GM23338 (cell line): ENCODE measurements around the gene AURKB. TPM values are rescaled to one million over a fixed set of nuclear protein-coding genes. Genes with fewer than 3 reads are reported as not detected.

Experiments used
- ATAC-seq: fragments of 200-7000 bp; cut with Tn5 transposase; 3 replicates; pipeline ENCODE4 v1.9.1; 2020
- DNase-seq: peaks from one replicate; pipeline ENCODE4 v3.0.0-alpha.2; 2015; ENCODE audit warnings: low spot score
- H2AFZ ChIP-seq: fragments of 200-600 bp; sonication (generic); 2 replicates; pipeline ENCODE4 v1.8.0; 2016; ENCODE audit warnings: antibody characterized with exemption, mild to moderate bottlenecking, moderate library complexity
- H3F3A ChIP-seq: fragments of 200-600 bp; sonication (generic); replicated peaks from 2 replicates; pipeline ENCODE4 v1.8.0; 2017; ENCODE audit warnings: antibody characterized with exemption, mixed run types, low read depth
- H3K27ac ChIP-seq: fragments of 200-600 bp; sonication (generic); 2 replicates; pipeline ENCODE4 v1.6.1; 2016; ENCODE audit warnings: low read depth
- H3K27me3 ChIP-seq: fragments of 200-600 bp; sonication (generic); 2 replicates; pipeline ENCODE4 v1.8.0; 2016; ENCODE audit warnings: mild to moderate bottlenecking, mixed run types, moderate library complexity; ENCODE audit not compliant: insufficient read depth
- H3K36me3 ChIP-seq: fragments of 200-600 bp; sonication (generic); 2 replicates; pipeline ENCODE4 v1.8.0; 2016; ENCODE audit warnings: mild to moderate bottlenecking; ENCODE audit not compliant: insufficient read depth
- H3K4me1 ChIP-seq: fragments of 200-600 bp; sonication (generic); 2 replicates; pipeline ENCODE4 v1.8.0; 2016; ENCODE audit warnings: mild to moderate bottlenecking, moderate library complexity; ENCODE audit not compliant: insufficient read depth
- H3K4me2 ChIP-seq: fragments of 200-600 bp; sonication (generic); 2 replicates; pipeline ENCODE4 v1.7.1; 2017; ENCODE audit warnings: mixed run types
- H3K4me3 ChIP-seq: fragments of 200-600 bp; sonication (generic); 2 replicates; pipeline ENCODE4 v1.6.1; 2016; ENCODE audit warnings: mixed run types
- H3K79me2 ChIP-seq: fragments of 200-600 bp; sonication (generic); replicated peaks from 2 replicates; pipeline ENCODE4 v1.8.0; 2017; ENCODE audit warnings: mild to moderate bottlenecking; ENCODE audit not compliant: insufficient read depth
- H3K9me2 ChIP-seq: fragments of 200-600 bp; sonication (generic); 2 replicates; pipeline ENCODE4 v1.8.0; 2017; ENCODE audit not compliant: insufficient read depth
- H4K20me1 ChIP-seq: fragments of 200-600 bp; sonication (generic); replicated peaks from 2 replicates; pipeline ENCODE4 v1.8.0; 2017; ENCODE audit warnings: mild to moderate bottlenecking; ENCODE audit not compliant: insufficient read depth
- H3K27ac Mint-ChIP-seq: 2 replicates; pipeline ENCODE4 v1.8.0; 2020; ENCODE audit warnings: inconsistent platforms, mild to moderate bottlenecking, moderate library complexity, mixed read lengths
- H3K27me3 Mint-ChIP-seq: 3 replicates; pipeline ENCODE4 v1.8.0; 2022; ENCODE audit warnings: low read depth, mild to moderate bottlenecking, moderate library complexity, mixed read lengths, inconsistent platforms; ENCODE audit not compliant: insufficient read depth, poor library complexity
- H3K36me3 Mint-ChIP-seq: 3 replicates; pipeline ENCODE4 v1.8.0; 2021; ENCODE audit warnings: low read depth, mild to moderate bottlenecking, inconsistent platforms, moderate library complexity, mixed read lengths
- H3K4me1 Mint-ChIP-seq: 3 replicates; pipeline ENCODE4 v1.8.0; 2020; ENCODE audit warnings: mild to moderate bottlenecking, inconsistent platforms, mixed read lengths
- H3K4me3 Mint-ChIP-seq: 3 replicates; pipeline ENCODE4 v1.8.0; 2021; ENCODE audit warnings: moderate library complexity, mild to moderate bottlenecking, inconsistent platforms, mixed read lengths
- H3K9me3 Mint-ChIP-seq: 3 replicates; pipeline ENCODE4 v1.8.0; 2020; ENCODE audit warnings: moderate library complexity, mild to moderate bottlenecking, inconsistent platforms, mixed read lengths
- CREB1 ChIP-seq: fragments of 250-450 bp; sonication (Bioruptor Pico); IDR thresholded peaks from 2 replicates; pipeline ENCODE4 v1.5.0; 2020; ENCODE audit warnings: low read depth, mild to moderate bottlenecking, moderate library complexity
- EZH2phosphoT487 ChIP-seq: fragments of 200-600 bp; sonication (generic); IDR thresholded peaks from one replicate; pipeline ENCODE4 v1.8.1; 2018; ENCODE audit warnings: antibody characterized with exemption; ENCODE audit not compliant: unreplicated experiment
- NANOG ChIP-seq: IDR thresholded peaks from 2 replicates; pipeline ENCODE4 v1.6.1; 2016; ENCODE audit warnings: antibody characterized with exemption, borderline replicate concordance
- ZNF114 ChIP-seq: fragments of 250-450 bp; sonication (Bioruptor Pico); IDR thresholded peaks from 2 replicates; pipeline ENCODE4 v1.5.0; 2020; ENCODE audit warnings: mild to moderate bottlenecking, moderate library complexity
- polyA plus RNA-seq: library from polyadenylated mRNA; unstranded; fragments of >200 nt; fragmentation: Nextera tagmentation; extraction: Ambion mirVana; gene quantifications from 2 replicates; pipeline ENCODE4 v1.2.1, GENCODE V29; 2016
- total RNA-seq: library from RNA; depleted of rRNA; stranded (reverse); fragments of >200 nt; shearing (Covaris generic); gene quantifications from 2 replicates; pipeline ENCODE4 v1.2.3, GENCODE V29; 2014
- TF ChIP-seq, protein P1 (sequence below): IDR thresholded peaks from one replicate; pipeline ENCODE4 v1.6.1; 2018; ENCODE audit warnings: antibody characterized with exemption; ENCODE audit not compliant: unreplicated experiment
- TF ChIP-seq, protein P2 (sequence below): IDR thresholded peaks from 2 replicates; pipeline ENCODE4 v1.6.1; 2016; ENCODE audit warnings: antibody characterized with exemption
- TF ChIP-seq, protein P3 (sequence below): fragments of 250-450 bp; sonication (Bioruptor Pico); IDR thresholded peaks from 2 replicates; pipeline ENCODE4 v1.5.0; 2020; ENCODE audit warnings: mild to moderate bottlenecking, moderate library complexity

AURKB gene
- total and polyA plus RNA-seq, 2 experiments from 2014 or later: 135 to 212 TPM

GRCh38 chr17:8234361-8235270 is 24.2 kb upstream of the AURKB start:
- H2AFZ ChIP-seq: no peak overlapping the region
- no peaks in the 10 kb centered on the region for H3K9me2 ChIP-seq
- no peak overlapping the region for H3K4me3 Mint-ChIP-seq
- H3F3A ChIP-seq: no peaks in the 10 kb centered on the region
- H3K79me2 ChIP-seq: no peaks in the 10 kb centered on the region
- no peaks in the 10 kb centered on the region for H3K4me1 ChIP-seq
- ATAC-seq (no peak), DNase-seq (no peak)
- H3K36me3 Mint-ChIP-seq: peaks cover 71% of the 10 kb centered on the region
- TF ChIP-seq ZNF114 (CRISPR knock-in tag) (no peak), CREB1 (CRISPR knock-in tag) (no peak), NANOG (no peak)
- TF ChIP-seq, protein P1, sequence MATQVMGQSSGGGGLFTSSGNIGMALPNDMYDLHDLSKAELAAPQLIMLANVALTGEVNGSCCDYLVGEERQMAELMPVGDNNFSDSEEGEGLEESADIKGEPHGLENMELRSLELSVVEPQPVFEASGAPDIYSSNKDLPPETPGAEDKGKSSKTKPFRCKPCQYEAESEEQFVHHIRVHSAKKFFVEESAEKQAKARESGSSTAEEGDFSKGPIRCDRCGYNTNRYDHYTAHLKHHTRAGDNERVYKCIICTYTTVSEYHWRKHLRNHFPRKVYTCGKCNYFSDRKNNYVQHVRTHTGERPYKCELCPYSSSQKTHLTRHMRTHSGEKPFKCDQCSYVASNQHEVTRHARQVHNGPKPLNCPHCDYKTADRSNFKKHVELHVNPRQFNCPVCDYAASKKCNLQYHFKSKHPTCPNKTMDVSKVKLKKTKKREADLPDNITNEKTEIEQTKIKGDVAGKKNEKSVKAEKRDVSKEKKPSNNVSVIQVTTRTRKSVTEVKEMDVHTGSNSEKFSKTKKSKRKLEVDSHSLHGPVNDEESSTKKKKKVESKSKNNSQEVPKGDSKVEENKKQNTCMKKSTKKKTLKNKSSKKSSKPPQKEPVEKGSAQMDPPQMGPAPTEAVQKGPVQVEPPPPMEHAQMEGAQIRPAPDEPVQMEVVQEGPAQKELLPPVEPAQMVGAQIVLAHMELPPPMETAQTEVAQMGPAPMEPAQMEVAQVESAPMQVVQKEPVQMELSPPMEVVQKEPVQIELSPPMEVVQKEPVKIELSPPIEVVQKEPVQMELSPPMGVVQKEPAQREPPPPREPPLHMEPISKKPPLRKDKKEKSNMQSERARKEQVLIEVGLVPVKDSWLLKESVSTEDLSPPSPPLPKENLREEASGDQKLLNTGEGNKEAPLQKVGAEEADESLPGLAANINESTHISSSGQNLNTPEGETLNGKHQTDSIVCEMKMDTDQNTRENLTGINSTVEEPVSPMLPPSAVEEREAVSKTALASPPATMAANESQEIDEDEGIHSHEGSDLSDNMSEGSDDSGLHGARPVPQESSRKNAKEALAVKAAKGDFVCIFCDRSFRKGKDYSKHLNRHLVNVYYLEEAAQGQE: no peak
- TF ChIP-seq, protein P2, sequence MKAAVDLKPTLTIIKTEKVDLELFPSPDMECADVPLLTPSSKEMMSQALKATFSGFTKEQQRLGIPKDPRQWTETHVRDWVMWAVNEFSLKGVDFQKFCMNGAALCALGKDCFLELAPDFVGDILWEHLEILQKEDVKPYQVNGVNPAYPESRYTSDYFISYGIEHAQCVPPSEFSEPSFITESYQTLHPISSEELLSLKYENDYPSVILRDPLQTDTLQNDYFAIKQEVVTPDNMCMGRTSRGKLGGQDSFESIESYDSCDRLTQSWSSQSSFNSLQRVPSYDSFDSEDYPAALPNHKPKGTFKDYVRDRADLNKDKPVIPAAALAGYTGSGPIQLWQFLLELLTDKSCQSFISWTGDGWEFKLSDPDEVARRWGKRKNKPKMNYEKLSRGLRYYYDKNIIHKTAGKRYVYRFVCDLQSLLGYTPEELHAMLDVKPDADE: no peak
- H3K36me3 ChIP-seq: peaks cover 31% of the 10 kb centered on the region
- no peak overlapping the region for H3K27ac ChIP-seq
- H3K9me3 Mint-ChIP-seq: no peaks in the 10 kb centered on the region
- no peak overlapping the region for H3K4me2 ChIP-seq
- H3K27me3 ChIP-seq: no peaks in the 10 kb centered on the region
- no peak overlapping the region for H3K4me3 ChIP-seq
- H4K20me1 ChIP-seq: peaks cover 9% of the 10 kb centered on the region
- no peaks in the 10 kb centered on the region for H3K4me1 Mint-ChIP-seq
- H3K27me3 Mint-ChIP-seq: peaks cover 6% of the 10 kb centered on the region
- H3K27ac Mint-ChIP-seq: no peak overlapping the region

- Histone ChIP-seq H2AFZ (no peak overlapping the region), H3K79me2 (no peaks in the 10 kb centered on the region), H3F3A (peaks cover 11% of the 10 kb centered on the region; the same call in 1 of the 2 replicates), H3K9me2 (no peaks in the 10 kb centered on the region), H3K27me3 (no peaks in the 10 kb centered on the region), H4K20me1 (peaks cover 4% of the 10 kb centered on the region), H3K36me3 (peaks cover 27% of the 10 kb centered on the region), H3K4me2 (no peak overlapping the region), H3K4me3 (no peak overlapping the region), H3K4me1 (peaks cover 6% of the 10 kb centered on the region; the same call in 1 of the 2 replicates), H3K27ac (no peak overlapping the region)
- H3K4me1 Mint-ChIP-seq: peaks cover 8% of the 10 kb centered on the region
- H3K4me3 Mint-ChIP-seq: no peak overlapping the region
- peaks cover 14% of the 10 kb centered on the region for H3K27me3 Mint-ChIP-seq
- no peak overlapping the region for H3K27ac Mint-ChIP-seq
- DNase-seq: no peak
- peaks cover 72% of the 10 kb centered on the region for H3K36me3 Mint-ChIP-seq
- ATAC-seq: no peak
- peaks cover 5% of the 10 kb centered on the region; the same call in 2 of the 3 replicates for H3K9me3 Mint-ChIP-seq
- TF ChIP-seq EZH2phosphoT487 (no peak), NANOG (no peak)
- TF ChIP-seq, protein P3, sequence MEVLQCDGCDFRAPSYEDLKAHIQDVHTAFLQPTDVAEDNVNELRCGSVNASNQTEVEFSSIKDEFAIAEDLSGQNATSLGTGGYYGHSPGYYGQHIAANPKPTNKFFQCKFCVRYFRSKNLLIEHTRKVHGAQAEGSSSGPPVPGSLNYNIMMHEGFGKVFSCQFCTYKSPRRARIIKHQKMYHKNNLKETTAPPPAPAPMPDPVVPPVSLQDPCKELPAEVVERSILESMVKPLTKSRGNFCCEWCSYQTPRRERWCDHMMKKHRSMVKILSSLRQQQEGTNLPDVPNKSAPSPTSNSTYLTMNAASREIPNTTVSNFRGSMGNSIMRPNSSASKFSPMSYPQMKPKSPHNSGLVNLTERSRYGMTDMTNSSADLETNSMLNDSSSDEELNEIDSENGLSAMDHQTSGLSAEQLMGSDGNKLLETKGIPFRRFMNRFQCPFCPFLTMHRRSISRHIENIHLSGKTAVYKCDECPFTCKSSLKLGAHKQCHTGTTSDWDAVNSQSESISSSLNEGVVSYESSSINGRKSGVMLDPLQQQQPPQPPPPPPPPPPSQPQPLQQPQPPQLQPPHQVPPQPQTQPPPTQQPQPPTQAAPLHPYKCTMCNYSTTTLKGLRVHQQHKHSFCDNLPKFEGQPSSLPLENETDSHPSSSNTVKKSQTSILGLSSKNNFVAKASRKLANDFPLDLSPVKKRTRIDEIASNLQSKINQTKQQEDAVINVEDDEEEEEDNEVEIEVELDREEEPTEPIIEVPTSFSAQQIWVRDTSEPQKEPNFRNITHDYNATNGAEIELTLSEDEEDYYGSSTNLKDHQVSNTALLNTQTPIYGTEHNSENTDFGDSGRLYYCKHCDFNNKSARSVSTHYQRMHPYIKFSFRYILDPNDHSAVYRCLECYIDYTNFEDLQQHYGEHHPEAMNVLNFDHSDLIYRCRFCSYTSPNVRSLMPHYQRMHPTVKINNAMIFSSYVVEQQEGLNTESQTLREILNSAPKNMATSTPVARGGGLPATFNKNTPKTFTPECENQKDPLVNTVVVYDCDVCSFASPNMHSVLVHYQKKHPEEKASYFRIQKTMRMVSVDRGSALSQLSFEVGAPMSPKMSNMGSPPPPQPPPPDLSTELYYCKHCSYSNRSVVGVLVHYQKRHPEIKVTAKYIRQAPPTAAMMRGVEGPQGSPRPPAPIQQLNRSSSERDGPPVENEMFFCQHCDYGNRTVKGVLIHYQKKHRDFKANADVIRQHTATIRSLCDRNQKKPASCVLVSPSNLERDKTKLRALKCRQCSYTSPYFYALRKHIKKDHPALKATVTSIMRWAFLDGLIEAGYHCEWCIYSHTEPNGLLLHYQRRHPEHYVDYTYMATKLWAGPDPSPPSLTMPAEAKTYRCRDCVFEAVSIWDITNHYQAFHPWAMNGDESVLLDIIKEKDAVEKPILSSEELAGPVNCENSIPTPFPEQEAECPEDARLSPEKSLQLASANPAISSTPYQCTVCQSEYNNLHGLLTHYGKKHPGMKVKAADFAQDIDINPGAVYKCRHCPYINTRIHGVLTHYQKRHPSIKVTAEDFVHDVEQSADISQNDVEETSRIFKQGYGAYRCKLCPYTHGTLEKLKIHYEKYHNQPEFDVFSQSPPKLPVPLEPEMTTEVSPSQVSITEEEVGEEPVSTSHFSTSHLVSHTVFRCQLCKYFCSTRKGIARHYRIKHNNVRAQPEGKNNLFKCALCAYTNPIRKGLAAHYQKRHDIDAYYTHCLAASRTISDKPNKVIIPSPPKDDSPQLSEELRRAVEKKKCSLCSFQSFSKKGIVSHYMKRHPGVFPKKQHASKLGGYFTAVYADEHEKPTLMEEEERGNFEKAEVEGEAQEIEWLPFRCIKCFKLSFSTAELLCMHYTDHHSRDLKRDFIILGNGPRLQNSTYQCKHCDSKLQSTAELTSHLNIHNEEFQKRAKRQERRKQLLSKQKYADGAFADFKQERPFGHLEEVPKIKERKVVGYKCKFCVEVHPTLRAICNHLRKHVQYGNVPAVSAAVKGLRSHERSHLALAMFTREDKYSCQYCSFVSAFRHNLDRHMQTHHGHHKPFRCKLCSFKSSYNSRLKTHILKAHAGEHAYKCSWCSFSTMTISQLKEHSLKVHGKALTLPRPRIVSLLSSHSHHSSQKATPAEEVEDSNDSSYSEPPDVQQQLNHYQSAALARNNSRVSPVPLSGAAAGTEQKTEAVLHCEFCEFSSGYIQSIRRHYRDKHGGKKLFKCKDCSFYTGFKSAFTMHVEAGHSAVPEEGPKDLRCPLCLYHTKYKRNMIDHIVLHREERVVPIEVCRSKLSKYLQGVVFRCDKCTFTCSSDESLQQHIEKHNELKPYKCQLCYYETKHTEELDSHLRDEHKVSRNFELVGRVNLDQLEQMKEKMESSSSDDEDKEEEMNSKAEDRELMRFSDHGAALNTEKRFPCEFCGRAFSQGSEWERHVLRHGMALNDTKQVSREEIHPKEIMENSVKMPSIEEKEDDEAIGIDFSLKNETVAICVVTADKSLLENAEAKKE: no peak
Observed at GRCh38 chr17:8231701-8232100, 21.3 kb upstream of the AURKB start.
